GM21825 (cell line): ENCODE data around the gene MRPL41.
A peak's percentile ranks its signal among the peaks of the same experiment; 100 is the strongest.
"Not testable (repeated sequence)": the region's sequence is repeated elsewhere in the genome, so short reads cannot be mapped to it uniquely, and the experiment has no call there.

ENCODE experiments used
- ATAC-seq: cut with Tn5 transposase; IDR thresholded peaks from one replicate; pipeline ENCODE4 v1.9.1; 2021; ENCODE audit warnings: mild to moderate bottlenecking, moderate library complexity; ENCODE audit not compliant: unreplicated experiment

Gene MRPL41

DNA sequence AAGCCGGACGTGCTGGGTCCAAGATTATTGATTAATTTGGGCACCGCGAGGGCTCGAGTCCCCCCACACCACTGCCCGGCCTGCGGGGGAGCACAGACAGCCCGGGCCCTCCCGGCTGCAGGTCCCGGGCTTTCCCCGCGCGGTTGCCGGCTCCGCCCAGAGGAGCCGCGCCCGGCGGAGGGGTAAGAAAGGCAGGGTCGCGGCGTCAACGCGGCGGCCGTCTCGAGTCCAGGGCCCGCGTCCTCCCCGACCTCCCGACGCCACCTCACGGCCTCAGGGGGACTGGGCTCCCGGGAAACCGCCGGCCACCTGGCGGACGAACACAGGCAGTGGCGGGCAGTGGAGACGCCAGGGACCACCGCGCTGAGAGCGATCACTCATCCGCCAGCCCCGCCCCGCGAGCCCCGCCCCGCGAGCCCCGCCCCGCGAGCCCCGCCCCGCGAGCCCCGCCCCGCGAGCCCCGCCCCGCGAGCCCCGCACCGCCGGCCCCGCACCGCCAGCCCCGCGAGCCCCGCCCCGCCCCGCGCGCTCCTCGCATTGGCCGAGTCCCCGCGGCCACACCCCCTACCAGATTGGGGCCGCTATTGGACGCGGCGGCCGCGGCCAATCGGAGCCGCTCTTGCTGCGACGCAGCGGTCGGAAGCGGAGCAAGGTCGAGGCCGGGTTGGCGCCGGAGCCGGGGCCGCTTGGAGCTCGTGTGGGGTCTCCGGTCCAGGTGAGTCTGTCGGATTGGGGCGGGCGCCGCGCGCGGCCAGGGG, at the start of gene MRPL41:
Gene MRPL41 (plus strand): TSS at position 616 of the 758 bp plus-strand sequence. CDS start 203 bp downstream, outside the sequence.
- ATAC-seq = peak; percentile 75

DNA sequence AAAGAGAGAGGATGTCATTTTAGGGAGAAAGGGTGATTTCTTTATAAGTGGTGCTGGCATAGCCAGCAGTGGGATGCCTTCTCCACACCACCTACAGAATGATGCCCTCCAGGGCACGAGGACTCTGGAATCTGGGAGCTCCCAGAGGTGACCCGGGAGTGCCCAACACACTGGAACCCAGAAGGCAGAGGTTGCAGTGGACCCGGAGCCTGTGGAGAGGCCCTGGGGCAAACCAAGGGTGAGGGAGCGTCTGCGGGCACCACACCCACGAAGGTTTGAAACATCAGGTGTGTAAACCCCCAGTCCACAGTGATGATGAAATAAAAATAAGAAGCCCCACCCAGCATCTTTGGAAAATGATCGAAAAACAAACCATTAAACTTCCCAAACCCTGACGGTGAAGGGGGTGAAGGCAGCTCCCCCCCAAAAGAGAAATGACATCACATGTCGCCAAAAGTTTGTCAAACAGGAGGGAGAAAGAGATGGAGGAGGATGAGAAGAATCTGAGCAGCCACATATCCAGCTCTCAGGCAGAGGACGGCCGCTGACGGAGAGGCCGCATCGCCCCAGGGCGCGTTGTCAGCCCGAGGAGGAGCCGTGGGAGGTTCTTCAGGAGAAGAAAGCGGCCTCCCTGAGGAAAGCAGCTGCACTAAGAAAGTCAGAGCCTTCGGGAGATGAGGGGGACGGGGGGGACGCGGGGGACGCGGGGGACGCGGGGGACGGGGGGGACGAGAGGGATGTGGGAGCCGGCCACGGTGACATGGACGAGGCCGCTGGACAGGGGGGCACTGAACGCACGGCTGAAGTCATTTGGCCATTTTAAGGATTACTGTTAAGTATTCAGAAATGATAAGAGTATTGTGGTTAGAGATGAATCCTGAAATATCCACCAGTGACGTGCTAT, 49.4 kb upstream of the MRPL41 start:
- ATAC-seq = no peak

DNA sequence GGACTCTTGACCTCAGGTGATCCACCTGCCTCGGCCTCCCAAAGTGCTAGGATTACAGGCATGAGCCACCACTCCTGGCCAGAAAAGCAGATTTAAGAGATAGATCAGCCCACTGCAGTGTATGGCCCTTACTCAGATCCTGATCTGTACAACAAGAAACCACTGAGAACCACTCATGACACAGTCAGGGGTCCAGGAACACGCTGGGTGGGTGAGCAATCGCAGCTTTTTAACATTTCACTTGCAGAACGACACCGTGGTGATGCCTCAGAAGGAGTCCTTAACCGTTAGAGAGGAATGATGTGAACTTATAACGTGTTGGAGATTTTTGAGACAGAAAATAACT, 47.3 kb upstream of the MRPL41 start:
- ATAC-seq = no peak

DNA sequence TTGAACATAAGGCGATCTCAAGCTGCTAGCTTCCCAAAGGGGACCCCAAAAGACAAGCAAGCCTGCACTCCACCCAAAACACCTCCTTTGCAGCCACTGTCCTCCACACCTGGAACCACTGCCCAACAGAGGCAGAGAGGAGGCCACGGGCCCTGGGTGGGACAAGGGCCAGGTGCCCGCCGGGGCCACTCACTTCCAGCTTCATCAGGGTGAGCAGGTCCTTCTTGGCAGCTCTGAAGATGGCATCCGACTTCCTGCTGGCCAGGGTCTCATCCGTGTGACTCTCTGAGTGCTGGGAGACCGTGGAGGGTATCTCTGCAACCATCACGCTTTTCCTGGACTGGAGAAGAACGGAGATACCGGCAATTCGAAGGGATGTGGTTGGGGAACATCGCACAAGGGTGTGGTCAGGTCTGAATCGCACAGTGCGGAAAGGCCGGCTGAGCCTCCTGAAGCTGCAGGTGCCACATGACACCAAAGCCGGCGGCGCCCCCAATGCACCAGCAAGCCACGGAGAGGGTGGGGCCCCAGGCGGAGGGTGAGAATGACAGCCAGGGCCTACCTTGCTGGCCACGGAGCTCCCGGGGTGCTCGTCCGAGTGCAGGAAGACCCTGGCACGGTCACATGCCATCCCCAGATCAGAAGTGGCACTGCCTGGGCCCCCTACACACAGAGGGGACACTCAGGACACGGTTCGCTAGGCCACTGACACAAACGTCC, 46.1 kb upstream of the MRPL41 start:
- no peak for ATAC-seq

DNA sequence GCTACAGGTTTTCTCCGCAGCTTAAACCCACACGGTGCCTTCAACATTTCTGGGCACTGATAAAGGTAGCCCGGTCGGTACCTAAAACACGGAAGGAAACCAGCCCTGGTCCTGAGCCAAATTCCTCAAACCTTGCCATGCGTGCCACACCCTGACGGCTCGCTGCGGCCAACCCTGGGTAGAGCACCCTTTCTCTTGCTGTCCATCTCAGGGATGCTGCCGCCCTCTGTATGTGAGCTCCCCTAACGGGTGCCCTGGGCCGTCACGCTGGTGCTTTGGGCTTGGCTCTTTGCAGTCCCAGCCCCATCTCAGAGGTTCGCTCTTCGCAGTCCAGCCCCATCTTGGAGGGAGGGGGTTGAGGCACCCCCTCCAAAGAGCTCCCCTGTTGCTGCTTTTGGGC, 45.4 kb upstream of the MRPL41 start:
- no peak for ATAC-seq

DNA sequence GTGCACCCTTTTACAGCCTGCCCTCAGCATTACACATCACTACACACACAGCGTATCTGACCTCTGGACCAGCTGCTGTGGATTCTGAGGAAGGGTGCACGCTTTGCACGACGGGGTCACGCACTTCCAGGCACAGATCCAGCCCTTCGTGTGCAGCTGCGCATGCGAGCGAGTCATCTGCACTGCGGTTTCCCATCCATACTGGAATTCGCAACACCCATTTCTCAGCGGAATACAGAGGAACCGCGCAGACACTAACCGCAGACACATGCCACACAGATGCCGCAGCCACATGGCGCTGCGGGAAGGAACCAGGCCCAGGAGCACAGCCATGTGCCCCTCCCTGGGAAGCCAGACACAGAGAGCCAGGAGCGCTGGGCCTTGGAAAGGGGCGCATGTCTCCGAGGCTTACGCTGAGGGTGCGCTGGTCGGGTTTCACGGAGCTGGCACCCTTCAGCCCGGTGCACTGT, 44.9 kb upstream of the MRPL41 start:
- ATAC-seq = no peak

DNA sequence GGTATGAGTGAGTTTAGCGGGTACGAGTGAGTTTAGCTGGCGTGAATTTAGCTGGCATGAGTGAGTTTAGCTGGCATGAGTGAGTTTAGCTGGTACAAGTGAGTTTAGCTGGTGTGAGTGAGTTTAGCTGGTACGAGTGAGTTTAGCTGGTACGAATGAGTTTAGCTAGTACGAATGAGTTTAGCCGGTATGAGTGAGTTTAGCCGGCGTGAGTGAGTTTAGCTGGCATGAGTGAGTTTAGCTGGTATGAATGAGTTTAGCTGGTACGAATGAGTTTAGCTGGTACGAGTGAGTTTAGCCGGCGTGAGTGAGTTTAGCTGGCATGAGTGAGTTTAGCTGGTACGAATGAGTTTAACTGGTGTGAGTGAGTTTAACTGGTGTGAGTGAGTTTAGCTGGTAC, 42.5 kb upstream of the MRPL41 start:
- no peak for ATAC-seq

DNA sequence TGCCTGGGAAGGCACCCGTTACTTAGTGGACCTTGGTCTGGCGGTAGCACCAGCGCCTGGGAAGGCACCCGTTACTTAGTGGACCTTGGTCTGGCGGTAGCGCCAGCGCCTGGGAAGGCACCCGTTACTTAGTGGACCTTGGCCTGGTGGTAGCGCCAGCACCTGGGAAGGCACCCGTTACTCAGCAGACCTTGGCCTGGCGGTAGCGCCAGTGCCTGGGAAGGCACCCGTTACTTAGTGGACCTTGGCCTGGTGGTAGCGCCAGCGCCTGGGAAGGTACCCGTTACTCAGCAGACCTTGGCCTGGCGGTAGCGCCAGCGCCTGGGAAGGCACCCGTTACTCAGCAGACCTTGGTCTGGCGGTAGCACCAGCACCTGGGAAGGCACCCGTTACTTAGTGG, 40.6 kb upstream of the MRPL41 start:
- not testable (repeated sequence) for ATAC-seq

DNA sequence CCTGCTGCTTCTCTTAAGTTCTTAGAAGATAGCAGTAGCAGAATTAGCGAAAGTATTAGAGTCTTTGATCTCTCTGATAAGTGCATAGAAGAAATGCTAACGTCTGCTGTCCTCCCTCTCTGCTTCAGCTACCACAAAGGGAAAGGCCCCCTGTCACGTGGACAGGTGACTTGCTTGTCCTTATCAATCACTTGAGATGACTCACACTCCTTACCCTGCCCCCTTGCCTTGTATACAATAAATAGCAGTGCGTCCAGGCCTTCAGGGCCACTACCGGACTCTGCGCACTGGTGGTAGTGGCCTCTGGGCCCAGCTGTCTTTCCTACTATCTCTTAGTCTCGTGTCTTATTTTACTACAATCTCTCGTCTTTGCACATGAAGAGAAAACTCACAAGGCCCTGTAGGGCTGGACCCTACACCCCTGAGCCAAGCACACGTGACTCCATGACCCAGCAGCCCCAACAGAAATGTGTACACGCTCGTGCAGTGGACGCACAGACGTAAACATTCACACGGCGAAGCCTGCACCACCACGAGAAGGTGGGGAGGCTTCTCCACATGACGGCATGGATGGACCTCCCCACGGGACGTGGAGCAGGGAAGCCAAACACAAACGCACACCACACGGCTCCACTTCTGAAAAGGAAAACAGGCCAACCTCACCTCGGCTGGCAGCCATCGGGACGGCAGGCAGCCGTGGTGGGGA, 39.8 kb upstream of the MRPL41 start:
- no peak for ATAC-seq

DNA sequence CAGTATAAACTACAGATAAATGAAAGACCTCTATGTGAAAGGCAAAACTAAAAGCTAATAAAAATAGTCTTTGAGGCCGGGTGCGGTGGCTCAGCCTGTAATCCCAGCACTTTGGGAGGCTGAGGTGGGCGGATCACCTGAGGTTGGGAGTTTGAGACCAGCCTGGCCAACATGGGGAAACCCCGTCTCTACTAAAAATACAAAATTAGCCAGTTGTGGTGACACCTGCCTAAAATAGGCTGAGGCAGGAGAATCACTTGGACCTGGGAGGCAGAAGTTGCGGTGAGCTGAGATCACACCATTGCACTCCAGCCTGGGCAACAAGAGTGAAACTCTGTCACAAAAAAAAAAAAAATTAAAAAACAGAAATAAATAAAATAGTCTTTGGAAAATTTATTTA, 38.5 kb upstream of the MRPL41 start:
- not testable (repeated sequence) for ATAC-seq

DNA sequence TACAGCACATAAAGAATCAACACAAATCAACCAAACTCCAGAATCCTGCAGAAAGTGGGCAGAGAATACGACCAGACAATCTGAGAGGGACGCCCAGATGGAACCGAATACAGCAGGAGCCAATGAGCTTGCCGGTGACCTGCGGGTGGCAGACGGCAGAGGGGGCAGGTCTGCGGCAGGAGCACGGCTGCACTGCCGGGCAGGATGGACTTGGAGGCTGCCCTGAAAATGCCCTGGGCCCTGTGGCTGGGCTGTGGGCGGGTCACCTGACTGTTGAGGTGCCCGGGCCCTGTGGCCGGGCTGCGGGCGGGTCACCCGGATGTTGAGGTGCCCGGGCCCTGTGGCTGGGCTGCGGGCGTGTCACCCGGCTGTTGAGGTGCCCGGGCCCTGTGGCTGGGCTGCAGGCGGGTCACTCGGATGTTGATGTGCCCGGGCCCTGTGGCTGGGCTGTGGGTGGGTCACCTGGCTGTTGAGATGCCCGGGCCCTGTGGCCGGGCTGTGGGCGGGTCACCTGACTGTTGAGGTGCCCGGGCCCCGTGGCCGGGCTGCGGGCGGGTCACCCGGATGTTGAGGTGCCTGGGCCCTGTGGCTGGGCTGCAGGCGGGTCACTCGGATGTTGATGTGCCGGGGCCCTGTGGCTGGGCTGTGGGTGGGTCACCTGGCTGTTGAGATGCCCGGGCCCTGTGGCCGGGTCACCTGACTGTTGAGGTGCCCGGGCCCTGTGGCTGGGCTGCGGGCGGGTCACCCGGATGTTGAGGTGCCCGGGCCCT, 37.7 kb upstream of the MRPL41 start:
- ATAC-seq = not testable (repeated sequence)

DNA sequence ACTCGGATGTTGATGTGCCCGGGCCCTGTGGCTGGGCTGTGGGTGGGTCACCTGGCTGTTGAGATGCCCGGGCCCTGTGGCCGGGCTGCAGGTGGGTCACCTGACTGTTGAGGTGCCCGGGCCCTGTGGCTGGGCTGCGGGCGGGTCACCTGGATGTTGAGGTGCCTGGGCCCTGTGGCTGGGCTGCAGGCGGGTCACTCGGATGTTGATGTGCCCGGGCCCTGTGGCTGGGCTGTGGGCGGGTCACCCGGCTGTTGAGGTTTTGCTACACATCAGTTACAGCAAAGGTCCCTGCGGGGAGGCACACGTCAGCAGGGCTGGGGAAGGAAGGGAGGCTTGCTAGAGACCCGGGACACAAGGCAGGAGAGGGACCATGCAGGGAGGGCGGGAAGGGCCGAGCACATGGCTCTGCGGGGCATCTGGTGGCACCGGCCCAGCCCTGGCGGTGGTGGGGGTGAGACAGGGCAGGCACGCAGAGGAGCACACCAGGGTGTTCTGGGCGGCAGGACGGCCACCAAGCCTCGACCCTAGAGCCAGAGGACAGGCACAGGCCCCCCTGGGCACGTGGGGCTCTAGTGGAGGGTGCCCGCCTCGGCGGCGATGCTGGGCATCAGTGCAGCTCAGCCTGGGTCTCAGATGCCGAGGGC, 36.9 kb upstream of the MRPL41 start:
- ATAC-seq = no peak

DNA sequence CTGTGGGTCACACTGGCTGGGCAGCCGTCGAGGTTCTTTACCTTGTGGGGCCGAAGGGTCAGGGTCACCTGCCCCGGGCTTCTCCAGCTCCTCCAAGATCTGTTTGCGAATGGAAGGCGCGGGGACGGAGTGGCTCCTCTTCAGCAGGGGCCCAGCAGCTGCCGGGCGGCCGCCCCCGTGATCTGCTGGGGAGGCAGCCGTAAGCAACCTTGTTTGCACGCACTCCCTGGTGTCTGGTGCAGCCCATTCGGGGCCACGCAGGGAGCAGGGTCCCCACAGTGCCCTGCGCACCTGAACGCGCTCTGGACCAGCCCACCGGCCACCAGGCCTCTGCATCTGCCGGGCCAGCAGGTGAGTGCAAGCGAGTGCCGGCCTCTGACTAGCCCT, 36.3 kb upstream of the MRPL41 start:
- no peak for ATAC-seq

DNA sequence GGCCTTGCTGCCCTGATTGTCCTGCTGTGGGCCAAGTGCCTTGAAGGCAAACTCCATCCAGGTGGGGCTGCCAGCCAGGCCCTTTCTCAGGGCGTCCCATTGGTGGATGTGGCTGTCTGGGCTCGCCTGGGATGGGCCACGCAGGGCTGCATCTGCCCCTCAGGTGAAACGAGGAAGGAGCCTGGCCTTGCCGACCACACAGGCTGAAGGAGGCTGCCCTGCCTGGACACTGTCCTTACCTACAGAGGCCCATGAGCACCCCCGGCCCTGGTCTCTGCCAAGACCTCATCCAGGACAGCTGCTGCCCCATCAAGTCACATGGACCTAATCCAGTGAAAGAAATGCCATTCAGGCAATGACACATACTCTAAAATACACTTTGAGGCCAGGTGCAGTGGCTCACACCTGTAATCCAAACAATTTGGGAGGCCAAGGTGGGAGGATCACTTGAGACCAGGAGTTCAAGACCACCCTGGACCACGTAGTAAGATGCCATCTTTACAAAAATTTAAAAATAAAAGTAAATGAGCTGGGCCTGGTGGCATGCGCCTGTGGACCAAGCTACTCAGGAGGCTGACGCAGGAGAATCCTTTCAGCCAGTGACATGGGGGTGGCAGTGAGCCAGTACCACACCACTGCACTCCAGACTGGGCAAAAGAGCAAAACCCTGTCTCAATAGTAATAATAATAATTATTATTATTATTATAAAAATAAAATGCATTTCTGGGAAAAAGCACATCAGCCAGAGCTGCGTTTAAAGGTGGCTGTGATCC, 35.3 kb upstream of the MRPL41 start:
- no peak for ATAC-seq

DNA sequence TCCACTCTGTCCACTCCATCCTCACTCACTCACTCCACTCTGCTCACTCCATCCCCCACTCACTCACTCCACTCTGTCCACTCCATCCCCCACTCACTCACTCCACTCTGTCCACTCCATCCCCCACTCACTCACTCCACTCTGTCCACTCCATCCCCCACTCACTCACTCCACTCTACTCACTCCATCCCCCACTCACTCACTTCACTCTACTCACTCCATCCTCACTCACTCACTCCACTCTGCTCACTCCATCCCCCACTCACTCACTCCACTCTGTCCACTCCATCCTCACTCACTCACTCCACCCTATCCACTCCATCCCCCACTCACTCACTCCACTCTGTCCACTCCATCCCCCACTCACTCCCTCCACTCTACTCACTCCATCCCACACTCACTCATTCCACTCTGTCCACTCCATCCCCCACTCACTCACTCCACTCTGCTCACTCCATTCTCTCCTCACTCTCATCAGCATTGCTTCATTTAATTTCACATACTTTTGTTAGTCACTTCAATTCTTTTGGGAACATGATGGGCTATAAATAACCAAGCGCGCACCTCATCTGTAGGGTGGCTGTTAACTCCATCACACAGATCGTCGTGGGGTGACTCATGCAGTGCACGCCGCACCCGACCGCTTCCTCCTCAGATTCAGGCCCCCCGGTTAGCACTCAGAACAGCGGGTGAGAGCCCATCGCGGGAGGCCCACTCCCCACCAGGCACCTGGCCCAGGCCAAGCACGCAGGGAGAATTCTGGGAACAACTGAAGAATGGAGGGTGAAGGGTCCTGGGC, 32.8 kb upstream of the MRPL41 start:
- not testable (repeated sequence) for ATAC-seq

DNA sequence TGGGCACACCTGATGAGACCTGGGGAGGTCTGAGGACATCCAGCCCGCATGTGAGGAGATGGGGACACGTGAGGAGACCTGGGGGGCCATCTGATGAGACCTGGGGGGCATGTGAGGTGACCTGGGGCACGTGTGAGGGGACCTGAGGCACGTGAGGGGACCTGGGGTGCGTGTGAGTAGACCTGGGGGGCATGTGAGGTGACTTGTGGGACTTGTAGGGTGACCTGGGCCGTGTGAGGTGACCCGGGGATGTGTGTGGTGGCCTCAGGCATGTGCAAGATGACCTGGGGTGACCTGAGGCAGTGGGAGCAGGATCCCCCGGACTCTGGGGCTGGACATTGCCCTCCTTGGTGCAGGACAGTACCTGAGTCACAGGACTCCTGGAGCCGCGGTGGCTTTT, 32.1 kb upstream of the MRPL41 start:
- no peak for ATAC-seq

DNA sequence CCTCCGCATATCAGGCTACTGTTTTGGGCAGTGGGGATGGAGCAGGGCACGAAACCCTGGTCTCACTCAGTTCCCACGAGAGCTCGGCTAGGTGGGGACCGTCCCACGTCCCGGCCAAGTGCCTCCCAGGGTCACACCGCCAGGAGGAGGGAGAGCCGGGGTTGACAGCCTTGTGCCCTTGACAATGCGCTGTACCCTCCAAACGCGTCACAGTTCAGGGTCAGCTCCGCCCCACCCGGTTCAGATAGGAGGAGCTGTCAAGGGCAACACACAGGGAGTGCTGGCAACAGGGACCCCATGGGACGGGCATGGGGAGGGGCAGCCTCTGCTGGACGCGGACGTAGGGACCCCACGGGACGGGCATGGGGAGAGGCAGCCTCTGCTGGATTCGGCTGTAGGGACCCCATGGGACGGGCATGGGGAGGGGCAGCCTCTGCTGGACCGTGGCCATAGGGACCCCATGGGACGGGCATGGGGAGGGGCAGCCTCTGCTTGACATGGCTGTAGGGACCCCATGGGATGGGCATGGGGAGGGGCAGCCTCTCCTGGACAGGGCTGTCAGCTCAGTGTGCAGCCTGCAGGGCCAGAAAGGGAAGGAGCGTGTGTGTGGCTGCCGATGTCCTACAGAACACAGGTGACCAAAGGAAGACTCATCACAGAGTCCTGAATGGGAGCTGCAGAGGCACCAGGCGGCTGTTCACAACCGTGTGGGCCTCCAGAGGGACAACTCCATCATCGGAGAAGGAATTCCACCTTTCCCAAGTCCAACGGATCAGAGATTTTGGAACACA, 30.9 kb upstream of the MRPL41 start:
- ATAC-seq = no peak
